KMS-11 (cell line): Measurements from ENCODE around the gene OR13C4.

ENCODE experiments used
- H2AFZ ChIP-seq: fragments of 200-600 bp; sonication (generic); 2 replicates; pipeline ENCODE4 v1.6.1; 2016; ENCODE audit warnings: antibody characterized with exemption, mixed run types, low read depth
- H3K27ac ChIP-seq: fragments of 200-600 bp; sonication (generic); 2 replicates; pipeline ENCODE4 v1.6.1; 2016; ENCODE audit warnings: mild to moderate bottlenecking, mixed run types
- H3K27me3 ChIP-seq: fragments of 200-600 bp; sonication (generic); 2 replicates; pipeline ENCODE4 v1.6.1; 2017; ENCODE audit warnings: mild to moderate bottlenecking, low read depth, mixed run types, moderate library complexity; ENCODE audit not compliant: insufficient read depth
- H3K36me3 ChIP-seq: fragments of 200-600 bp; sonication (generic); 2 replicates; pipeline ENCODE4 v1.6.1; 2017; ENCODE audit warnings: mild to moderate bottlenecking, mixed run types; ENCODE audit not compliant: insufficient read depth
- H3K4me1 ChIP-seq: fragments of 200-600 bp; sonication (generic); 2 replicates; pipeline ENCODE4 v1.6.1; 2016; ENCODE audit warnings: mild to moderate bottlenecking, low read depth, mixed run types; ENCODE audit not compliant: poor library complexity, severe bottlenecking
- H3K4me2 ChIP-seq: fragments of 200-600 bp; sonication (generic); 2 replicates; pipeline ENCODE4 v1.7.0; 2016; ENCODE audit warnings: mild to moderate bottlenecking, mixed run types
- H3K4me3 ChIP-seq: fragments of 200-600 bp; sonication (generic); IDR thresholded peaks from 2 replicates; pipeline ENCODE4 v1.6.1; 2017; ENCODE audit warnings: low read depth, low read length, mixed read lengths; ENCODE audit not compliant: insufficient read depth
- H3K79me2 ChIP-seq: fragments of 200-600 bp; sonication (generic); 2 replicates; pipeline ENCODE4 v1.6.1; 2016; ENCODE audit warnings: low read depth, mixed run types; ENCODE audit not compliant: insufficient read depth
- H3K9ac ChIP-seq: fragments of 200-600 bp; sonication (generic); 2 replicates; pipeline ENCODE4 v1.6.1; 2016; ENCODE audit warnings: mild to moderate bottlenecking, mixed run types
- H4K20me1 ChIP-seq: fragments of 200-600 bp; sonication (generic); 2 replicates; pipeline ENCODE4 v1.6.1; 2016; ENCODE audit warnings: mild to moderate bottlenecking, mixed run types; ENCODE audit not compliant: insufficient read depth
- CTCF ChIP-seq: fragments of 200-600 bp; sonication (generic); conservative IDR thresholded peaks from 2 replicates; pipeline ENCODE4 v1.6.1; 2017; ENCODE audit warnings: low read depth, mild to moderate bottlenecking, antibody characterized with exemption, low read length, moderate library complexity, mixed read lengths

Gene OR13C4

GRCh38 chr9:104564358-104564757 lies 37.3 kb upstream of the OR13C4 start:
- no peak overlapping the region for H3K27ac ChIP-seq
- H3K27me3 ChIP-seq, result no peaks in the 10 kb centered on the region
- no peak for TF ChIP-seq CTCF
- H3K4me3 ChIP-seq, result no peak overlapping the region
- H3K4me2 ChIP-seq, result no peak overlapping the region
- H2AFZ ChIP-seq, result no peak overlapping the region
- no peak overlapping the region for H3K9ac ChIP-seq
- peaks cover 7% of the 10 kb centered on the region for H3K4me1 ChIP-seq
- no peaks in the 10 kb centered on the region for H4K20me1 ChIP-seq
- no peaks in the 10 kb centered on the region for H3K36me3 ChIP-seq
- no peaks in the 10 kb centered on the region for H3K79me2 ChIP-seq

- no peaks in the 10 kb centered on the region for H4K20me1 ChIP-seq
- no peak for TF ChIP-seq CTCF
- no peak overlapping the region for H3K9ac ChIP-seq
- H3K27ac ChIP-seq, result no peak overlapping the region
- H3K4me3 ChIP-seq, result no peak overlapping the region
- H3K79me2 ChIP-seq, result no peaks in the 10 kb centered on the region
- no peak overlapping the region for H3K4me2 ChIP-seq
- no peaks in the 10 kb centered on the region for H3K4me1 ChIP-seq
- no peaks in the 10 kb centered on the region for H3K36me3 ChIP-seq
- H2AFZ ChIP-seq, result no peak overlapping the region
- H3K27me3 ChIP-seq, result no peaks in the 10 kb centered on the region
Observed at GRCh38 chr9:104556830-104557634, 30.0 kb upstream of the OR13C4 start.

GRCh38 chr9:104555521-104555920 lies 28.5 kb upstream of the OR13C4 start:
- H3K27ac ChIP-seq, result no peak overlapping the region
- no peaks in the 10 kb centered on the region for H3K4me1 ChIP-seq
- TF ChIP-seq CTCF, result no peak
- H3K4me3 ChIP-seq, result no peak overlapping the region
- no peak overlapping the region for H3K4me2 ChIP-seq
- no peaks in the 10 kb centered on the region for H3K36me3 ChIP-seq
- no peaks in the 10 kb centered on the region for H3K27me3 ChIP-seq
- H3K79me2 ChIP-seq, result no peaks in the 10 kb centered on the region
- H3K9ac ChIP-seq, result no peak overlapping the region
- no peaks in the 10 kb centered on the region for H4K20me1 ChIP-seq
- H2AFZ ChIP-seq, result no peak overlapping the region

GRCh38 chr9:104553261-104553660 lies 26.3 kb upstream of the OR13C4 start:
- Histone ChIP-seq H3K4me3 (no peak overlapping the region), H3K27ac (no peak overlapping the region), H3K4me2 (no peak overlapping the region), H2AFZ (no peak overlapping the region), H3K79me2 (no peaks in the 10 kb centered on the region), H3K27me3 (no peaks in the 10 kb centered on the region), H3K36me3 (no peaks in the 10 kb centered on the region), H3K4me1 (no peaks in the 10 kb centered on the region), H4K20me1 (no peaks in the 10 kb centered on the region), H3K9ac (no peak overlapping the region)
- no peak for TF ChIP-seq CTCF
